ENCODE data around the gene FAT1. TPM values are rescaled to one million over a fixed set of nuclear protein-coding genes. Genes with fewer than 3 reads are reported as not detected.

Gene FAT1
- total RNA-seq, 2 donors from 2014 or later, result 175 to 215 TPM

DNA sequence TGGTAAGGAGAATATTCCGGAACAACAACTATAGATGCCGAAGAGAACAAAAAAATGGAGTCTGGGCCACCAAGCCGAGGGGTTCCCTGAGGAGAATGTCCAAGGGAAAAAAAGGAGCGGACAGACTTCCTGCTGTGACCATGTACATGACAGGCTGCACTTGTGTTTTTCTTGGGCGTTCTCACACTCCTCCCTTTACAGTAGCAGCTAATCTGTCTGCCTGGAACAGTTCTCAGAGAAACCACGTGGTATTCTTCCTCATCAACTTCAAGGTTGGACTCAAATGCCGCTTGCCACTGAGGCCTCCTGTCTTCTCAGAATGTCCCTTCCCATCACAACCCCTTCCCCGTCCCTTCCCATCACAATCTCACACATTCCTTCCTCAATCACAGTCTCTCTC lies 137.5 kb downstream of the FAT1 start:
- intact Hi-C loops (cut with DNase I), result loop anchor here (2.0 to 10.0 kb wide), 3 partner anchors 114 to 511 kb away; no protein-coding TSS in a partner anchor
- no peaks in the 10 kb centered on the region for H3K27me3 ChIP-seq (replicated peaks; ENCODE audit: insufficient read depth)
- WGBS, result 85% methylated on average over 8 of the region's 8 CpGs

DNA sequence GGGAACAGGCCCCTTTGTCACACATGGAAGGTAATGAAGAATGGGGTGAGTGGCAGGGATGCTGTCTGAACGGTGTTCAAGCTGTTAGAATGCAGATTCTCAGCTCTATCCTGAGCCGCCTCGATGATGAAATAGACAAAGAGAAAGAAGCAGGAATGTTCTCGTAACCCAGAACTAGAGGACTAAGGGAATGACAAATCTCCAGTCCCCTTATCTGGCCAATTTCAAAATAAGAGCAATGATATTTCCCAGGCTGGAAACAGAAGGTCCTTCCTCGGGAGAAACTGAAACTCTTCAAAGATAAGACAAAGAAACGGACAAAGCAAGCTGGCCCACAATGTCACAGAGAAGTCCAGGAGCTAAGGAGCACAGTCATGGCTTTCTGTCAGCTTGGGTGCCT lies 138.7 kb downstream of the FAT1 start:
- no peak overlapping the region for H3K27ac ChIP-seq
- no peak overlapping the region for H3K4me3 ChIP-seq
- 88% methylated on average over 6 of the region's 6 CpGs for WGBS
- no peaks in the 10 kb centered on the region for H3K9me3 ChIP-seq
- no peaks in the 10 kb centered on the region for H3K4me1 ChIP-seq (replicated peaks)
- no peak for DNase-seq (ENCODE audit: low spot score)
- no peaks in the 10 kb centered on the region for H3K36me3 ChIP-seq
- intact Hi-C loops (cut with DNase I), result loop anchor here (5.0 to 10.0 kb wide), 2 partner anchors 113 to 510 kb away; no protein-coding TSS in a partner anchor
- TF ChIP-seq, protein P1, sequence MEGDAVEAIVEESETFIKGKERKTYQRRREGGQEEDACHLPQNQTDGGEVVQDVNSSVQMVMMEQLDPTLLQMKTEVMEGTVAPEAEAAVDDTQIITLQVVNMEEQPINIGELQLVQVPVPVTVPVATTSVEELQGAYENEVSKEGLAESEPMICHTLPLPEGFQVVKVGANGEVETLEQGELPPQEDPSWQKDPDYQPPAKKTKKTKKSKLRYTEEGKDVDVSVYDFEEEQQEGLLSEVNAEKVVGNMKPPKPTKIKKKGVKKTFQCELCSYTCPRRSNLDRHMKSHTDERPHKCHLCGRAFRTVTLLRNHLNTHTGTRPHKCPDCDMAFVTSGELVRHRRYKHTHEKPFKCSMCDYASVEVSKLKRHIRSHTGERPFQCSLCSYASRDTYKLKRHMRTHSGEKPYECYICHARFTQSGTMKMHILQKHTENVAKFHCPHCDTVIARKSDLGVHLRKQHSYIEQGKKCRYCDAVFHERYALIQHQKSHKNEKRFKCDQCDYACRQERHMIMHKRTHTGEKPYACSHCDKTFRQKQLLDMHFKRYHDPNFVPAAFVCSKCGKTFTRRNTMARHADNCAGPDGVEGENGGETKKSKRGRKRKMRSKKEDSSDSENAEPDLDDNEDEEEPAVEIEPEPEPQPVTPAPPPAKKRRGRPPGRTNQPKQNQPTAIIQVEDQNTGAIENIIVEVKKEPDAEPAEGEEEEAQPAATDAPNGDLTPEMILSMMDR (IDR thresholded peaks at IDR 0.05), result no peak
- TF ChIP-seq POLR2A (IDR thresholded peaks at IDR 0.05) (no peak), POLR2AphosphoS5 (IDR thresholded peaks at IDR 0.05) (no peak)
- no peaks in the 10 kb centered on the region for H3K27me3 ChIP-seq (replicated peaks; ENCODE audit: insufficient read depth)

More for the DNA sequence above, 137.5 kb downstream of the FAT1 start:
- Histone ChIP-seq H3K36me3 (no peaks in the 10 kb centered on the region), H3K4me1 (replicated peaks) (no peaks in the 10 kb centered on the region), H3K27ac (no peak overlapping the region), H3K9me3 (no peaks in the 10 kb centered on the region), H3K4me3 (no peak overlapping the region)
- no peak for DNase-seq (ENCODE audit: low spot score)
- TF ChIP-seq, protein P1 (IDR thresholded peaks at IDR 0.05), result no peak
- TF ChIP-seq POLR2A (IDR thresholded peaks at IDR 0.05), result no peak
- no peak for TF ChIP-seq POLR2AphosphoS5 (IDR thresholded peaks at IDR 0.05)

DNA sequence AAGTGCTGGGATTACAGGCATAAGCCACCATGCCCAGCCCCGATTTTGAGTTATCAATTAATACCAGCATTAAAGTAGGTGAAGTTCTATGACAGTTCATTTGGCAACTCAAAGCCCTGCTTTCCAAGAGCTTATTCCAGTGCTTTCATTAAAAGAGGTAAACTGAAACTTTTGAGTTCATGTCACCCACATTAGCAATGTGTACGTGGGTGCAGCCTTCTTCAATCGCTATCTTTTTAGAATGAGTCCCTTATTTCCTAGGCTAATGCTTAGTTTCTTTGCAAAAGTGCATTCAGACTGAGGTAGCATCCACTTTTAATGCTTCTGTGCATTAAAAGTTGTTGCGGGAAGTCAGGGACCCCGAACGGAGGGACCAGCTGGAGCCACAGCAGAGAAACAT lies 142.2 kb downstream of the FAT1 start:
- intact Hi-C loops (cut with DNase I), result loop anchor here (10.0 kb wide), 1 partner anchor 507 kb away; no protein-coding TSS in a partner anchor
- H3K36me3 ChIP-seq, result no peaks in the 10 kb centered on the region
- no peaks in the 10 kb centered on the region for H3K27me3 ChIP-seq (replicated peaks; ENCODE audit: insufficient read depth)
- H3K4me3 ChIP-seq, result no peak overlapping the region
- no peak for TF ChIP-seq POLR2AphosphoS5 (IDR thresholded peaks at IDR 0.05)
- TF ChIP-seq, protein P1 (IDR thresholded peaks at IDR 0.05), result no peak
- no peak for TF ChIP-seq POLR2A (IDR thresholded peaks at IDR 0.05)
- DNase-seq (ENCODE audit: low spot score), result no peak
- H3K9me3 ChIP-seq, result no peaks in the 10 kb centered on the region
- WGBS, result 94% methylated on average over 6 of the region's 6 CpGs
- H3K27ac ChIP-seq, result no peak overlapping the region
- H3K4me1 ChIP-seq (replicated peaks), result no peaks in the 10 kb centered on the region

DNA sequence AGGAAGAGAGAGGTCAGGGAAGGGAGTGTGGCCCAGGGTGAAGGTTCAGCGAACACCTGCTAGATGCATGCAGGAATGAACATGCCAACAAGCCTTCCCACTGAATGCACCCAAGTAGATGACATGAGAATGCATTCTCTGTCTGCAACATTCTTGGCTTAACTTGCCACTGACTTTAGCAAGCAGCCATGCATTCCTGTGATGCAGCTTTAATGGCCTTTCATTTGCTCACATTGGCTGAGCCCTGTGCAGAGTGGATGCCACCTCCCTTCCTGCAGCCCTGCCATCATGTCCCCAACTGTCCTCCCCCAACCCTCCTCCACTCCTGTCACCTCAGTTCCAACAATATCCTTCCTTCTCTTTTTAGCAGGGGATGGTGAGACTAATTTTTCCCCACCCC lies 143.0 kb downstream of the FAT1 start:
- Histone ChIP-seq H3K9me3 (no peaks in the 10 kb centered on the region), H3K27me3 (replicated peaks; ENCODE audit: insufficient read depth) (no peaks in the 10 kb centered on the region), H3K4me3 (no peak overlapping the region), H3K27ac (no peak overlapping the region), H3K36me3 (no peaks in the 10 kb centered on the region), H3K4me1 (replicated peaks) (no peaks in the 10 kb centered on the region)
- TF ChIP-seq POLR2AphosphoS5 (IDR thresholded peaks at IDR 0.05), result no peak
- TF ChIP-seq, protein P1 (IDR thresholded peaks at IDR 0.05), result no peak
- no peak for TF ChIP-seq POLR2A (IDR thresholded peaks at IDR 0.05)
- no peak for DNase-seq (ENCODE audit: low spot score)
- intact Hi-C loops (cut with DNase I), result loop anchor here (10.0 kb wide), 1 partner anchor 506 kb away; no protein-coding TSS in a partner anchor
- 77% methylated on average over 1 of the region's 1 CpG for WGBS
